Panc1 (cell line): ENCODE results near the gene EFCAB9. TPM values are rescaled to one million over a fixed set of nuclear protein-coding genes. Genes with fewer than 3 reads are reported as not detected.
A peak's percentile ranks its signal among the peaks of the same experiment; 100 is the strongest.

Experiments used
- ATAC-seq: fragments of 200-7000 bp; cut with Tn5 transposase; 2 replicates; pipeline ENCODE4 v1.9.1; 2020; ENCODE audit warnings: mild to moderate bottlenecking, moderate library complexity
- Bru-seq: library from RNA; stranded (reverse); fragments of 400-500 nt; gene quantifications from one replicate; lab custom pipeline; 2021; lab: Mats Ljungman, UMichigan
- BruChase-seq, 2 experiments: library from RNA; stranded (reverse); fragments of 400-500 nt; gene quantifications; one replicate each; lab custom pipeline; 2021; lab: Mats Ljungman, UMichigan
- BruUV-seq: library from RNA; stranded (reverse); fragments of 400-500 nt; replicated peaks from 2 replicates; lab custom pipeline; 2021; lab: Mats Ljungman, UMichigan
- CTCF ChIA-PET: fragments of 300-600 bp; sonication (Branson Sonifier 250); formaldehyde crosslinking; loops from one replicate; lab custom pipeline; 2022; ENCODE audit warnings: antibody characterized with exemption; lab: Charles Lee
- POLR2A ChIA-PET: fragments of 300-600 bp; sonication (Branson Sonifier 250); formaldehyde crosslinking; loops from one replicate; lab custom pipeline; 2022; ENCODE audit warnings: antibody characterized with exemption; lab: Charles Lee
- DNase-seq: peaks from one replicate; pipeline ENCODE4 v3.0.0-alpha.2; 2010; ENCODE audit warnings: low read depth, low spot score
- H3K27ac ChIP-seq: 2 replicates; pipeline ENCODE4 v1.5.1; 2011; ENCODE audit warnings: mild to moderate bottlenecking, low read length, inconsistent platforms
- H3K27me3 ChIP-seq: fragments of 200-500 bp; sonication (Bioruptor generic); 2 replicates; pipeline ENCODE4 v1.6.0; 2014; ENCODE audit warnings: low read length, inconsistent platforms; ENCODE audit not compliant: control insufficient read depth, insufficient read depth
- H3K36me3 ChIP-seq: fragments of 200-500 bp; sonication (Bioruptor generic); 2 replicates; pipeline ENCODE4 v1.5.1; 2014; ENCODE audit warnings: inconsistent platforms, mild to moderate bottlenecking, low read length, moderate library complexity; ENCODE audit not compliant: control insufficient read depth, insufficient read depth
- H3K4me1 ChIP-seq: 2 replicates; pipeline ENCODE4 v1.5.1; 2011; ENCODE audit warnings: inconsistent platforms, mild to moderate bottlenecking, low read length, moderate library complexity; ENCODE audit not compliant: control insufficient read depth, insufficient read depth
- H3K4me3 ChIP-seq, 2 experiments: 2 replicates each; pipeline ENCODE4 v1.5.1; 2011 to 2012; ENCODE audit warnings: low read depth in 2 of 2, low read length in 2 of 2, mild to moderate bottlenecking in 2 of 2, inconsistent platforms in 1 of 2, moderate library complexity in 1 of 2
- H3K9me3 ChIP-seq: fragments of 200-500 bp; sonication (Bioruptor generic); 2 replicates; pipeline ENCODE4 v1.5.1; 2014; ENCODE audit warnings: low read depth, mild to moderate bottlenecking, inconsistent platforms, low read length, moderate library complexity; ENCODE audit not compliant: control insufficient read depth, insufficient read depth
- CTCF ChIP-seq: fragments of 450-650 bp; IDR thresholded peaks from 2 replicates; pipeline ENCODE4 v1.5.1; 2017; ENCODE audit warnings: mild to moderate bottlenecking
- POLR2AphosphoS5 ChIP-seq: IDR thresholded peaks from 2 replicates; pipeline ENCODE4 v1.6.1; 2012; ENCODE audit warnings: mild to moderate bottlenecking, low read depth, low read length, moderate library complexity
- REST ChIP-seq, 2 experiments: IDR thresholded peaks; 2 replicates each; pipeline ENCODE4 v1.6.1; 2011 to 2012; ENCODE audit warnings: low read depth in 2 of 2, control low read depth in 1 of 2, low read length in 1 of 2, mild to moderate bottlenecking in 1 of 2, moderate library complexity in 1 of 2; ENCODE audit not compliant: insufficient read depth in 1 of 2
- SIN3A ChIP-seq: IDR thresholded peaks from 2 replicates; pipeline ENCODE4 v1.6.1; 2012; ENCODE audit warnings: low read depth, mild to moderate bottlenecking, low read length, moderate library complexity, borderline replicate concordance; ENCODE audit not compliant: insufficient read depth
- TCF7L2 ChIP-seq: IDR thresholded peaks from 2 replicates; pipeline ENCODE4 v1.6.1; 2011; ENCODE audit warnings: mild to moderate bottlenecking, low read depth, low read length, inconsistent platforms
- in situ Hi-C: cut with HindIII; loops from 2 replicates; pipeline ENCODE4 v1.10.0; 2016; ENCODE audit warnings: low sequenced_read_pairs, low pct_unique_long_range_greater_than_20kb
- intact Hi-C: fragments of 100-400 bp; cut with micrococcal nuclease; formaldehyde crosslinking; loops from one replicate; pipeline ENCODE4 v1.10.0; 2022; ENCODE audit not compliant: unreplicated experiment
- long read RNA-seq: library from polyadenylated mRNA; unstranded; transcript quantifications from one replicate; pipeline ENCODE4 v2.0.0, GENCODE V29; 2021; ENCODE audit not compliant: unreplicated experiment
- polyA plus RNA-seq: library from polyadenylated mRNA; unstranded; fragments of >200 nt; gene quantifications from one replicate; pipeline ENCODE4 v1.2.1, GENCODE V29; 2012; ENCODE audit warnings: missing spikeins; ENCODE audit not compliant: insufficient read length
- total RNA-seq: library from RNA; stranded (reverse); gene quantifications from one replicate; pipeline ENCODE4 v1.2.1, GENCODE V29; 2021; ENCODE audit not compliant: unreplicated experiment

Gene EFCAB9
- total RNA-seq (not detected), Bru-seq, nascent RNA (not detected), BruChase-seq, experiment 1, labeled RNA remaining after a 2-hour chase (not detected), BruChase-seq, experiment 2, labeled RNA remaining after a 6-hour chase (percentile 9 among the genes with signal in this experiment)
- polyA plus RNA-seq: not detected
- long read RNA-seq, partial matches to known transcripts: 0 of 1 reads
- long read RNA-seq, other reads (novel, unspliced or antisense): 1 of 1 reads

- ChIA-PET POLR2A (no interaction called here), CTCF (no interaction called here)
- peaks cover 11% of the 10 kb centered on the region; the same call in 1 of the 2 replicates for H3K4me1 ChIP-seq
- BruUV-seq: no TSS peak
- ATAC-seq (no peak), DNase-seq (no peak)
- TF ChIP-seq CTCF: no peak
- TF ChIP-seq SIN3A: no peak
- TF ChIP-seq TCF7L2: no peak
- no peak for TF ChIP-seq POLR2AphosphoS5
- no peak for TF ChIP-seq REST (IDR thresholded peaks at IDR 0.05; ENCODE audit: insufficient read depth in 1 of 2, low read depth in 2 of 2, low read length in 1 of 2)
- H3K36me3 ChIP-seq: no peaks in the 10 kb centered on the region
- H3K4me3 ChIP-seq: peak within 1 kb of the TSS; percentile 16 to 21; a peak in 2 of 4 replicates
- H3K9me3 ChIP-seq: no peaks in the 10 kb centered on the region
- no peaks in the 10 kb centered on the region for H3K27me3 ChIP-seq
- H3K27ac ChIP-seq: 0 out of 2 replicates have a peak within 1 kb of the TSS, but pooled peaks have one; percentile 41
- intact Hi-C loops: loop anchor here (10.0 kb wide), 1 partner anchor 91 kb away; the partner anchor contains the start of gene UBTD2
- in situ Hi-C loops: no loop called here
Measured at GRCh38 chr5:172193872-172194271, at the start of gene EFCAB9. Gene EFCAB9, plus strand, starts transcription at chr5:172194172. Its CDS starts 1 bp downstream, at chr5:172194173.

GRCh38 chr5:172144291-172144815, 49.6 kb upstream of the EFCAB9 start:
- Histone ChIP-seq H3K36me3 (no peaks in the 10 kb centered on the region), H3K27ac (no peak overlapping the region), H3K4me3 (no peak overlapping the region), H3K4me1 (peaks cover 2% of the 10 kb centered on the region; the same call in 1 of the 2 replicates), H3K27me3 (no peaks in the 10 kb centered on the region), H3K9me3 (no peaks in the 10 kb centered on the region)
- ATAC-seq: no peak
- TF ChIP-seq REST (IDR thresholded peaks at IDR 0.05; ENCODE audit: insufficient read depth in 1 of 2, low read depth in 2 of 2, low read length in 1 of 2) (no peak), POLR2AphosphoS5 (no peak), TCF7L2 (no peak), SIN3A (no peak)
- intact Hi-C loops: no loop called here
- in situ Hi-C loops: no loop called here
- DNase-seq: no peak
- ChIA-PET CTCF (interaction anchor here (0.7 kb wide), 1 partner anchor 45 kb away, joined by 3 read pairs; no protein-coding TSS in a partner anchor), POLR2A (no interaction called here)
- no TSS peak for BruUV-seq
